Measurements from ENCODE around the gene GAS2L1.
"Not testable (repeated sequence)": the region's sequence is repeated elsewhere in the genome, so short reads cannot be mapped to it uniquely, and the experiment has no call there.

GAS2L1 gene

DNA sequence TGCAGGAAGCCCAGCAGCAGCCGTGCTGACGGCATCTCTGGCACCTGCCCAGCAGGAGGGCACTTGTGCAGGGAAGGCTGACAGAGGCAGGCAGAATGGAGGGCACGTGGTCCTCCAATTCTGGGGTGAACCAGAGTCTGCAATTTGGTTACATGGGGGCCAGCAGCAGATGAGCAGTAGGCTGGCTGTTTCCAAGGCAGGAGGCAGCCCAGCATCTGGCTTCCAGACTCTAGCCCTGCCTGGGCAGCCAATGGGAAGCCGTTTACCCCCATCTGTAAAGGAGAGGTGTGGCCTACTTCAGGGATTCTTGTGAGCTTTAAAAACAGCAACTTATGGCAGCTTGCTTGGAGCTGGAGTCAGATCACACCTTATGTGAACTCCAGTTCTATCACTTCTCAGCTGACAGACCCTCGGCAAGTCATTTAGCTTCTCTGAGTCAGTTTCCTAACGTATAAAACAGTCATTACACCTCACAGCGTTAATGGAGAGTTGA is 36.9 kb downstream of the GAS2L1 start:
- DNase-seq = peak in 1 of 2 experiments; percentile 9

DNA sequence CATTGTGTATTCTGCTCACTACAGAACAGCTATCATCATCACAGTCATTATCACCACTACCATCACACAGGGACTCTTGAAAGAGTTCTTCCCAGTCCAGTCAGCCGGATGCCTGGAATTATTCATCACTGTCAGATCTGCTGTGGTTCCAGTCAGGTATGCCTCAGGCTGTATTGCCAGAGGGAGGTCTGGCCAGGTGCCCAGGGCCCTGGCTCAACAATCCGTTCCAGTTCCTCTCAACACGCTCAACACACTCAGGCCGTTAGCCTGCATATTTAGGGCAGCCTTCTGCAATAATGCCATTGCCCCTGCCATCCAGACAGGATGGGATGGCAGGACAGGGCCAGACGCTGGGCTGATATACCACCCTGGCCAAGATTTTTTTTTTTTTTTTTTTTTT is 37.7 kb downstream of the GAS2L1 start:
- peak; percentile 10 to 68 for DNase-seq

DNA sequence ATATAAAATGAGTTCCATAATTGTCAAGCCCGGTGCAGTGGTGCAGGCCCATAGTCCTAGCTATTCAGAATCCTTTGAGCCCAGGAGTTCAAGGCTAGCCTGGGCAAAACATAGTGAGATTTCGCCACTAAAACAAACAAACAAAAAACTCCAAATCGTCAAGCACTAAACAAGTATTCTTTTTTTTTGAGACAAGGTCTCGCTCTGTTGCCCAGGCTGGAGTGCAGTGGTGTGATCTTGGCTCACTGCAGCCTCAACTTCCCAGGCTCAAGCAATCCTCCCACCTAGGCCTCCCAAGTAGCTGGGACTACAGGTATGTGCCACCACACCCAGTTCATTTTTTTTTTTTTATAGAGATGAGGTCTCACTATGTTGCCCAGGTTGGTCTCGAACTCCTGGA is 38.4 kb downstream of the GAS2L1 start:
- DNase-seq = not testable (repeated sequence)

DNA sequence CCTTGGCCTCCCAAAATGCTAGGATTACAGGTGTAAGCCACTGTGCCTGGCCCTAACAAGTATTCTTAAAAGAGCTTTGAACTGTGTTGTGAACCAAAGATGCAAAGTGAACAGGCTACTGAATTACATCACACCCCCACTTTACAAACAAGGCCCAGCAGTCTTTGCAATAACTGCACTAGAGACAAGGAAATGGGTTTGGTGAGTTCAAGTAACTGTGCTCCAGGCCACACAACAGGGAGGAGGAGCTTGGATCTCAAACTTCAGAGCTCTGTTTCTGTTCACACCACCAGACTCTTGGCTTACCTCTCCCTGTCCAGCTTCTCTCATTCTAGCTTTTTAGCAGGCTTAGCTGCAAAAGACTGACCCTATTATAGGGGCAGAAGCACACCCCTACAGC is 39.5 kb downstream of the GAS2L1 start:
- no peak for DNase-seq

DNA sequence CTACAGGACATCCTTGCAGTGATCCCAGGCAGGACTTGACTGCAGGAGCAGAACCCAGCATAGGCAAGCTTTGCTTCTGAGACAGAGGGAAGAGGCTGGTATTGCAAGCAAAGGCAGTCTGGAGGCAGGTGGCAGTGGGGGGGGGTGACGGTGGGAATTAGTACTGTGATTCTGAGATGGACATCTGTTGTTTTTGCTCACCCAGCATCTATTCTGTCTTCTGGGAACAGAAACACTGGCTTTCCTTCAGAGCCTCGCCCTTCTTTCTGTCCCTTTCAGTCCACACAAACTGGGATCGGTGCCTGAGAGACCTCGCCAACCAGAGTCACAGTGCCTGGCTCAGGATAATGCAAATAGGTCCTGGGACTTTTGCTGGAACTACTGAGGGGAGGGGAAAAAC is 40.2 kb downstream of the GAS2L1 start:
- DNase-seq = no peak

DNA sequence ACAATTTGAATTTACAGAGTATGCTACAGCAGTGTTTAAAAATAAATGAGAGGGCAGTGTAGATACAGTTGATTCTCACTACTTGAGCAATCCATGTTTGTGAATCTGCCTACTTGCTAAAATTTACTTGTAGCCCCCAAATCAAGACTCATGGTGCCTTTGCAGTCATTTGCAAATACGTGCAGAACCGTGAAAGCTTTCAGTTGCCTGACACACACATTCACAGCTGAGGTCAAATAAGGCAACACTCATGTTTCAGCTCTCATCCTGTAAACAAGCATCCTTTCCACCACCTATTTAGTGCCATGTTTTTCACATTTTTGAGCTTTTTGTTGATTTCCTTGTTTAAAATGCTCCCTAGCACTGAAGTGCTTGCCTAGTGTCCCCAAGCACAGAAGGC is 41.6 kb downstream of the GAS2L1 start:
- DNase-seq = no peak

DNA sequence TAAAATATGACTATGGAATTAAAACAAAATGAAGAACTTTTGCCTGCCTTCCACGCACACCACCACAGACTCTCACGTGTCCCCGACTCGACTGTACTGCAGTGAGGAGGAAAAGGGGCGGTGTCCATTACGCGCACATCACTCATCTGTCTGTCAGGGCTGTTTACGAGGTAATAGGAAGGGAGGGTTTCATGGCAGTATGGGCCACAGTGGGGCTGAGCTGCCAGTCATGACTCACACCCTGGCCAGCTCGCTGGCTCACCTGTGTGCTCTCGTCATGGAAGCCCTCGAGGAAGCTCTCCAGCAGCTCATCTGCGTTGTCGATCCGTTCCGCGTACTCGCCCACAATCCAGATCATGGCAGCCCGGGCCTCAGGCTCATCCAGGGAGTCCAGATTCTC is 42.5 kb downstream of the GAS2L1 start:
- DNase-seq = no peak

DNA sequence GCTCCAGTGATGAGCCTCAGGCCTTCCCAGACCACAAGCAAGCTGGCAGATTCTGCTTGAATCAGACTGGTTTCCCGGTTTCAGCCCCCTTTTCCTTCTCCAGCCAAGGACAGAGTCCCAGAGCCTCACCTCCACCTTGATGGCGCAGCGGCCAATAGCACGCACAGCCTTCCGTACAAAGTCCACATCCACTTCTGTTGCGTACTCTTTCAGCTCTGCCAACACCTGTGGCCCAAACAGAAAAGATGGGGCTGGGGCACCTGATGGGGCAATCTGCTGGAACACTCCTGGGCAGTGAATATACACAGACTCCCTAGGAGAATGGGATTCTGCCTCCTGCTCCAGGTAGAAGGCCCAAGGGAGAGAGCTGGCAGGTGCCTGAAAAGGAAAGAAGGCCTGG is 44.6 kb downstream of the GAS2L1 start:
- DNase-seq = no peak

DNA sequence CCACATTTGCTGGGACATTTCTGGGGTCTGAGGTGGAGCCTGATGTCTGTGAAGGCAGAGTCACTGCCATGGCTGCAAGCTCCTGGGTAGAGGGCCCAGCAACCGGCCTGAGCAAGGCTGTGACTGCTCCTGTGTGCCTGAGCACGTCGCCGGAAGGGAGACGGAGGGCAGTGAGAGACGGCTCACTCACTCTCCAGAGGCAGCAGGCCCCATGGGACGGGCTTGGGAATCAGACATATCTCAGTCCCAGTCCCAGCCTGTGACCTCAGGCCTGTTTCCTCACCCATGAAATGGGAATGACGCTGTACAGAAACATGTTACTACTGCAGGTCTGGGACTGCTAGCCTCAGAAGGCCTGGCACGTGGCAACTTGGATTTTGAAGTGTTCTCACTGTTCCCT is 45.4 kb downstream of the GAS2L1 start:
- no peak for DNase-seq

DNA sequence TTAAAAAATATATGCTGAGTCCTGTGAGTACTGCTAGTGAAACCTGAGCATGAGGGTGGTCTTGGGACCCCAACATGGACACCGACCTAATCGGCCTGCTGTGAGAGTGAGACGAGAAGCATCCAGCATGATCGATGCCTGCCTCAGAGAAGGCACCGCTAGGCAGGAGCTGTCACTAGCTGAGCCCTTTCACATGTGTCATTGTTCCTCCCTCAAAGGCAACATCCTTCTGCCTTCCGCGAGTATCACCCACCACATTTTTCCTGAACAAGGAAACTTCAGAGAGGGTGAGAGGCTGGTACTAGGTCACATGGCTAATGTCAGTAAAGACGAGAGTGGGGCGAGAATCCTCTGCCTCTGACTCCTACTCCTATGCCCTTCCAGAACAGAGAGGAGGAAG is 46.3 kb downstream of the GAS2L1 start:
- no peak for DNase-seq

DNA sequence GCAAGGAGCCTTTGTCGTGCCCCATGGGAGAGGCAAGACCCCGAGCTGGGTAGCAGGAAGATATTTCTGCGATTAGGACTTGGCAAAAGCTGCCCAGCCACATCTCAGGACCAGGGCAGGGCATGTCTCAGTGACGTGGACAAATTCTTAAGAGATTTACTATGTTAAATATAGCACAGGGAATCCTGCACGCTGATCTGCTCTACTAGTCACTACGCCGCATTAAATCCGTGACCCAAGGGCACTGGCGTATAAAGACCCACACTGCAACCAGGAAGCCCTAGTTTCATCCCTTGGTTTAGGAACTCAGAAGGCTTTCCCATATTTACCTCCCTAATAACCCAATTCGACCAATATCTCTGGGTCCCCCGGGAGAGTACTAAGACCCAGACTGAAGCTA is 46.8 kb downstream of the GAS2L1 start:
- DNase-seq = no peak

DNA sequence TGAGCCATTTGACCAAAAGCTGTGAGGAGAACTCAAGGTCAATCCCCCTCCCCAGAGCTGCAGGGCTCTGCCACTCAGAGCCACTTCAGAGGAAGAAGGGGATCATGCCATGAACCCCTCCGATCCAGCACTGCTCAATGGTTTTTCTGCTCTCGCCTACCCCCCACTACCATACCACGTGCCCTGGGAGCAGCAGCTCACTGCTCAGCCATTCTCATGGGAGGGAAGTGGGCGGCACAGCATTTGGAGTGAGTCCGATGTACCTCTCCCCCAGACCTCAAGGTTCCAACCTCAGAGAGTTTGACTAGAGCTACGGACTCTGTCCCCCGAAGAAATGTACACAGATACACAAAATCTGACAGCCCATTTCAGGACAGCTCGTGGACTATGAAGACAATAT is 47.4 kb downstream of the GAS2L1 start:
- DNase-seq = no peak

DNA sequence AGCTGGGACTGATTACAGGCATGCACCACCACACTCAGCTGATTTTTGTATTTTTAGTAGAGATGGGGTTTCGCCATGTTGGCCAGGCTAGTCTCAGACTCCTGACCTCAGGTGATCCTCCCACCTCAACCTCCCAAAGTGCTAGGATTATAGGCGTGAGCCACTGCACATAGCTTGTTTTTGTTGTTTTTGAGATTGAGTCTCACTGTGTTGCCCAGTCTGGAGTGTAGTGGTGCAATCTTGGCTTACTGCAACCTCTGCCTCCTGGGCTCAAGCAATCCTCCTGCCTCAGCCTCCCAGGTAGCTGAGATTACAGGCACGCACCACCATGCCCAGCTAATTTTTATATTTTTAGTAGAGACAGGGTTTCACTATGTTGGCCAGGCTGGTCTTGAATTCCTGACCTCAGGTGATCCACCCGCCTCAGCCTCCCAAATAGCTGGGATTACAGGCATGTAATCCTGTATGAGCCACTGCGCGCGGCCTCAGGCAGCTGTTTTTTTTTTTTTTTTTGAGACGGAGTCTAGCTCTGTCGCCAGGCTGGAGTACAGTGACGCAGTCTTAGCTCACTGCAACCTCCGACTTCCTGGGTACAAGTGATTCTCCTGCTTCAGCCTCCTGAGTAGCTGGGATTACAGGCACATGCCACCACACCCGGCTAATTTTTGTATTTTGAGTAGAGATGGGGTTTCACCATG is 50.9 kb downstream of the GAS2L1 start:
- DNase-seq = not testable (repeated sequence)

DNA sequence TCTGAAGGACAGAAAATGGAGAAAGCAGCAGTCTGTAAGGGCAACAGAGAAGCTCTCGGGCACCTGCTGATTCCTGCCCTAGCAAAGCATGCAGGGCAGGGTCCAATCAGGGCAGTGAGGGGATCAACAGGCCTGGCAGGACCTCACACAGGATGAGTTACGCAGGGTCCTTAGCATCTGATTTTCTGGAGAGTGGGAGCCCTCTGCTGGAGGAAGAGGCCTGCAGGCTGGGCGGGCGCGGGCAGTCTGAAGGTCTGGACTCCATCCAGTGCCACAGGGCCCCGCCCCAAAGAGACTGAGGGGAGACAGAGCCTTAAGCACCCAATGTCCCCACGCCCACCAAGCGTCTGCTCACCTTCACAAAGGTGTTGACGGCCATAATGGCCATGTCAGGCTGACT is 53.0 kb downstream of the GAS2L1 start:
- peak; percentile 20 to 43 for DNase-seq
